ENCODE results near the gene HGFAC.

The HGFAC gene

GRCh38 chr4:3464911-3465697 lies 23.3 kb downstream of the HGFAC start:
- no peak for TF ChIP-seq CTCF (IDR thresholded peaks at IDR 0.05; ENCODE audit: borderline replicate concordance, control extremely low read depth, extremely low read depth, insufficient read depth, missing control alignments)
- in situ Hi-C loops (cut with MboI; ENCODE audit: low sequenced_read_pairs, unreplicated experiment) = no loop called here
- DNase-seq (ENCODE audit: low spot score) = no peak

- no peak for TF ChIP-seq CTCF (IDR thresholded peaks at IDR 0.05; ENCODE audit: borderline replicate concordance, control extremely low read depth, extremely low read depth, insufficient read depth, missing control alignments)
- in situ Hi-C loops (cut with MboI; ENCODE audit: low sequenced_read_pairs, unreplicated experiment) = no loop called here
- no peak for DNase-seq (ENCODE audit: low spot score)
These were observed 24.2 kb downstream of the HGFAC start for GRCh38 chr4:3465698-3466671.

- in situ Hi-C loops (cut with MboI; ENCODE audit: low sequenced_read_pairs, unreplicated experiment) = no loop called here
- DNase-seq (ENCODE audit: low spot score) = no peak
- TF ChIP-seq CTCF (IDR thresholded peaks at IDR 0.05; ENCODE audit: borderline replicate concordance, control extremely low read depth, extremely low read depth, insufficient read depth, missing control alignments) = no peak
These were observed 25.2 kb downstream of the HGFAC start for GRCh38 chr4:3466691-3467600.

- TF ChIP-seq CTCF (IDR thresholded peaks at IDR 0.05; ENCODE audit: borderline replicate concordance, control extremely low read depth, extremely low read depth, insufficient read depth, missing control alignments) = no peak
- no peak for DNase-seq (ENCODE audit: low spot score)
- in situ Hi-C loops (cut with MboI; ENCODE audit: low sequenced_read_pairs, unreplicated experiment) = no loop called here
These were observed 25.8 kb downstream of the HGFAC start for GRCh38 chr4:3467601-3468031.

- DNase-seq (ENCODE audit: low spot score) = no peak
- in situ Hi-C loops (cut with MboI; ENCODE audit: low sequenced_read_pairs, unreplicated experiment) = no loop called here
- no peak for TF ChIP-seq CTCF (IDR thresholded peaks at IDR 0.05; ENCODE audit: borderline replicate concordance, control extremely low read depth, extremely low read depth, insufficient read depth, missing control alignments)
These were observed 26.4 kb downstream of the HGFAC start for GRCh38 chr4:3468154-3468553.

- in situ Hi-C loops (cut with MboI; ENCODE audit: low sequenced_read_pairs, unreplicated experiment) = no loop called here
- no peak for DNase-seq (ENCODE audit: low spot score)
These were observed 27.0 kb downstream of the HGFAC start for GRCh38 chr4:3468804-3469203.

More at GRCh38 chr4:3468804-3469203, 27.0 kb downstream of the HGFAC start:
- no peak for TF ChIP-seq CTCF (IDR thresholded peaks at IDR 0.05; ENCODE audit: borderline replicate concordance, control extremely low read depth, extremely low read depth, insufficient read depth, missing control alignments)
